Measurements from ENCODE around the gene TNFSF13B.

Gene TNFSF13B

DNA sequence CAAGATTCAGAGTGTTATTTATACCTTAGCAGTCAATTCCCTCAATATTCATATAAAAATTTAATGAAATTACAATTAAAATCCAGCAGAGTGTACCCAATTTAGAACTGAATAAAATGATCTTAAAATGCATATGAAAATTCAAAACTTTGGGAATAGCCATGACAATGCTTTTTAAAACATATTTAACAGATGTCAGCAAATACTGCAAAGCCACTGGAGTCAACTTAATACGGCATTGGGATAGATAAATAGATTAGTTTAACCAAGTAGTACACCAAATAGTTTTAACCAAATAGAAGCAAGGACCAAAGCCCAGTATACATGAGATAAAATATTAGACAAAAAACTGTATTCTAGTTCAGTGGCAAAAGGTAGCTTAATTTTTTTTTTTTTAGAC lies 79.8 kb downstream of the TNFSF13B start:
- no peak for DNase-seq (ENCODE audit: low read depth)

DNA sequence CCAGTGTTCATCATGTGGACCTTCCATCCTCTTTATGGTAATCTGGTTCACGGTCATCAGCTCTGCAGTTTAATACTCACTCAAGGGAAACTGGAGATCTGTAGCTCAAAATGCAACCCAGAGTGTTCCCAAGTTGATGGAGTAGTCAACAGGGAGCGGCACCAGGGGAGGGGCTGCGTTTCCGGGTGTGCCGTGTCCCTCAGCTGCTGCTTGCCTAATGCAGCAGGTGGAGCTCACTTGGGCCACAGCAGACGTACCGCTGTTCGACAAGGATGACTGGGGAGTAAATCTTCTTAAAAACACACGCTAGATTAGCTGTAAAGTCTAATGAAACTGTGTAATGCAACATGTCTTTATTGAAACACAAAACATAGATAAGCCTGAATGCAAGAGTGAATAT lies 81.1 kb downstream of the TNFSF13B start:
- no peak for DNase-seq (ENCODE audit: low read depth)

DNA sequence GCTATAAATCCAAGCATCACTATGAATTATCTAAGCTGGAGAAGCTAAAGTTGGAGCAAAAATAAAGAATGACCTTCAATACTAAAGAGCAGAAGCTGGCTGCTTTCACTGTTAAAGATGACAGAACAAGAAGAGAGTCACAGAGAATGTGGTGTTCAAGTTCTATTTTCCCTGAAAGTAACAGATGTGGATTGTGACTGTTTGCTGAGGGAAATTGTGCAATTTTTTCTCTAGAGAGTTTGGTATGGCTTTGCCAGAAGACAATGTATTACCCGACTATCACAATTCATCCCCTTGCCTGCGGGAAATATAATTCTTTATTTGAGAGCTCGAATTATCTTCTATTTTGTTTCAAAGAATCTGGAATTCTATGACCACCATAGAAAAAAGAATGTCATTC lies 83.1 kb downstream of the TNFSF13B start:
- no peak for DNase-seq (ENCODE audit: low read depth)

DNA sequence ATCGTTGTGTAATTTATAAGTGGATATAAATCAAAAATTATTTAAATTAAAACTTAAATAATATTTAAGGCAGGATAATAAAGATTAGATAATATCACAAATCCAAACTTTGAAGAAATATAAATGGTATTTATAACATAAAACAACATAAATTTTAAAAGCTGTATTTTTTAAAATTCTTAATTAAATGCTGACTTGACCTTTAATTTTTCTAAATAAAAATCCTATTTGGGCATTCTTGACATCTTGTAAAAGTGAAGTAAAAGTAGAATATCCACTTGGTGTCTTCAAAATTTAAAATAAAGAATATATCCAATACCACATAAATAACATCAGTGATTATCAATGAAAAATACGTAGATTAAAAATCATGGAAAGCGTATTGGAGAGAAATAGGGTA lies 87.7 kb downstream of the TNFSF13B start:
- no peak for DNase-seq (ENCODE audit: low read depth)

Measured in stimulated activated CD8-positive, alpha-beta memory T cell treated with anti-CD3 and anti-CD28 coated beads, Interleukin-12 subunit alpha, Interleukin-12 subunit beta, amount 100 ng/mL, for 4 hours (primary cell).